Activated CD4-positive, alpha-beta T cell treated with anti-CD3 and anti-CD28 coated beads, Interleukin-2, Interleukin-4, amounts not matched to agents 100 ng/mL and 50 ng/mL, durations not matched to agents 16 hours and 8 hours (primary cell): Measurements from ENCODE around the gene NAV2.

Source experiments
- DNase-seq: peaks from one replicate; pipeline ENCODE4 v3.0.0-alpha.2; 2020; ENCODE audit warnings: low spot score

The NAV2 gene

GRCh38 chr11:19774817-19775580 lies 62.4 kb downstream of the NAV2 start:
- no peak for DNase-seq

GRCh38 chr11:19775622-19776021 lies 63.0 kb downstream of the NAV2 start:
- DNase-seq, result no peak

DNA sequence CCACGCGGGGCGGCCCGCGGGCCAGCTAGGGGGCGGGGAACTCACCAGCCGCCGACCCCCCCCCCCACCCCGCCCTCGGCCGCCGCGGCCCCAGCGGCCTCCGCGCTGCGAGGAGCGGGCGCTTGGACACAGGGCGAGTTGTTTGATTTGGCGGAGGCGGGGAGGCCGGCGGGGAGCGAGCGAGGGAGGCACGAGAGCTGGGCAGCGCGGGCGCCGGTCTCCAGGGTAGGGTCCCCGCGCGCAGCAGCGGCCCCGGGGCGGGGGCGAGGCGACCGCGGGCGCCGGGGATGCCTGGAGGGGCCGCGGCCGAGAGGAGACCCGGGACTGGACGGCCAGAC lies 64.4 kb downstream of the NAV2 start:
- DNase-seq, result no peak

GRCh38 chr11:19777377-19778102 lies 64.9 kb downstream of the NAV2 start:
- peak; percentile 25 for DNase-seq

DNA sequence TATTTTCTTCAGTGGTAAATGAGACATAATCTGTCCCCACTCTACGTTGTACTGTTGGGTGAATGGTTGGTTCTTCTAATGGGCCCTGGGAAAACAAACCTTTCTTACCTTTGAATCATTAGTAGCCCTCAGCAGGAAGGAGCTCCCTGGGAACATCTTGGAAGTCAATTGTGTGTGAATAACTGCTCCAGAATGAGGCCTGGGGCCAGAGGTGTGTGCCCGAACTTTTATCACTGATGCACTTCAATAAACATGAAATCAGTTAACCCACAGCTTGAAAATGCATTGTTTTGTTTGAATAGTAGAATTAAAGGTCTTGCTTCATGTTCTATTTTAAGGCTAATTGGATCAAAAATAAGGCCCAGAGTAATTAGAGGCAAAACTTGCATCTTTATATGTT lies 67.1 kb downstream of the NAV2 start:
- DNase-seq, result no peak

DNA sequence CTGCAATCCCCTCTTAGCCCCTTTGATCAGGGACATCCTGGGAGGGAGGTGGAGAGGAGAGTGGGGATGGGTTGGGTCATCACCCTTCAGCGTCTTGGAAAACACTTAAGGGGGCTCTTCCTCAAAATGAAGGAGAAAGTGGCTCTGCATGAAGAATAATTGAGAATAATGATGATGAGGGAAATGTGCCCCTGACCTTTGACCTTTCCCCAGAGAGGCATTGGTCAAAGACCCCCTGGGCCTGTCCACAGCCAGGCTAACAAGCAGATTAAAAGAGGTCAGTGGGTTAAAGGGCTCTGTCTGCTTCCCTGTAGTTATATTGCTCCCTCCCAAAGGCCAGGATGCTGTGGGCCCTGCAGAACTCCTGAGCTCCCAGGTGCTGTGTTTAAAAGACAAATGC lies 68.7 kb downstream of the NAV2 start:
- no peak for DNase-seq

DNA sequence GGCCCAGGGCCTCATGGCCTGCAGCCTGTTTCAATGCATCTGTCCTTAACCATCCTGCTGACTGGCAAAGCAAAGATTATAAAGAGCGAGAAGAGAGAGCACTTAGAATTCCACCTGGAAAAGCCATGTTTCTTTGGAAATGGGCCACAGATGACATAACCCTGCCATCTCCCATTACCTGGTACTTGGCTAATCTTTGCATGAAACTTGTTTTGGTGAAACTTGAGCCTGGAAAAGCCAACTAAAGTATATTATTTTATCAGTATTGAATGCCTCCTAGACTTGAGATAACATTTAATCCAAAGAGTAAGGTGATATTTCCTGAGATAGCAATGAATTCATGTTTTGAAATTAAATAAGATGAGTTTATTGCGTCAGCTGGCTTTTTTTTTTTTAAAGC lies 72.6 kb downstream of the NAV2 start:
- DNase-seq, result no peak

- no peak for DNase-seq
Measured at GRCh38 chr11:19786644-19787043, 74.0 kb downstream of the NAV2 start.

DNA sequence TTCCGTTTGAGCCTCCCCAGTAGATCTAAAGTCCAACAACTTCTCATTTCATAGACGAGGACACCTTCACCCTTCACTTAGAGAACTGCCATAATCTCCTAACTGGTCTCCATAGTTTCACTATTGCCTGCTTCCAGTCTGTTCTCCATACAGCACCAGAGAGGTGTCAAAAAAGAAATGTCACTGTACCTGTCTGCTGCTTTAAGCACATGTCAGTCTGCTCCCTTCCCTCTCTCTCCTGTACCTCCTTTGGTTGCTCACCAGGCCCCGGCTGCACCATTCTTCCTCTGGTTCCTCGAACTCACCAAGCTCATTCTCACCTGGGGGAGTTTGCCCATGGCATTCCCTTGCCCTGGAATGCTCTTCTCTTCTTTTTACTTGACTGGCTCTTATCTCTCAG lies 75.8 kb downstream of the NAV2 start:
- no peak for DNase-seq

DNA sequence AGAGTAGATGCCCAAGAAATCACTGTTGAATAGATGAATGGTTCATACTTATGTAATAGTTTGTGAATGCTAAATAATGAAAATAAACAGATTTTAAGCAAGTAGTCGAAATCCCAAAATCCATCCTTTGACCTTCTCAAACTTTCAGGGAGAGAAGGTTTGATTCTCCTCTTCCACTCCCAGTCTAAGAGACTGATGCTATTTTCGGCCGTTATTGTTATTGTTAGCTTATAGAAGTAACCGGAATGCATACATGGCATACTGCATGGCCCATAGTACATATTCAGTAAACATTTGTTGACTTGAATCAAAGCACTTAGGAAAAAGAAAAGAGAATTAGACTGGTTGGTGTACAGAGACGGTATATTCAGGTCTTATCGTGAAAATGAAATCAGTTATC lies 76.6 kb downstream of the NAV2 start:
- no peak for DNase-seq

DNA sequence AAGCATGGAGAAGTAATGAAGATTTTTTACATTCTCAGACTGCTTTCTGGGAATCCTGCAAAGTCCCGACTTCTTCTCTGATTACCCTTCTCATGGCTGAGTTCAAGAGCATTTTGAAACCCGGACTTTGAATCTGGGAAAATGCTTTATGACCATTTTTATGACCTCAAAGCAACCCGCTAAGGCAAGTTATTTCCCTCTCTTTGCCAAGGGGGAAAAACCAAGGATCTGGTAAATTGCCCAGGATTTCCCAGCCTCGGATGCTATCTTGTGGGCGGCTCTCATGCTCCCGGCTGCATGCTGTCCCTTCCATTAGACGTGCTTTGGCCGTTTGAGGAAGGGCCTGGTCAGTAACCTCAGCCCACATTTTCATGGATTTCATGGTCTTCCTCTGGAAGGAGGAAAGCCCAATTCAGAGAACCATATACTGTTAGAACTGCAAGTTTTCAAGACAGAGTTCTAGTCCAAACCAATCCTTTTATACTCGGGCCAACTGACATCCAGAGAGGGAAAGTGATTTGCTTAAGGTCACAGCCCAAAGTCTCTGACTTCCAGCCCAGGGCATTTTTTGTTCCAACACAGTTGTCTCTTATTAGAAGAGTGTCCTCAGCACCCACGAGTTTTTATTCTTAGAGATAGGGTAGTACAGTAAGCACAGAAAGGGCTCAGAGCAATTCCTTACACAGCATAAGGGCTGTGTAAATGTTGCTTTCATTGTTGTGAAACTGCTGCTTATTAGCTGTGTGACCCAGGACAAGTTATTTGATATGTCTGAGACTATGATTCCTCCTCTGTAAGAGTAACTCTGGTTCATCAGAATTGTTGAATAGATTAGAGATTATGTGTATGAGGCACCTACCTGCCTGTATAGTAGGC lies 77.4 kb downstream of the NAV2 start:
- no peak for DNase-seq

GRCh38 chr11:19790831-19791552 lies 78.4 kb downstream of the NAV2 start:
- DNase-seq, result no peak

DNA sequence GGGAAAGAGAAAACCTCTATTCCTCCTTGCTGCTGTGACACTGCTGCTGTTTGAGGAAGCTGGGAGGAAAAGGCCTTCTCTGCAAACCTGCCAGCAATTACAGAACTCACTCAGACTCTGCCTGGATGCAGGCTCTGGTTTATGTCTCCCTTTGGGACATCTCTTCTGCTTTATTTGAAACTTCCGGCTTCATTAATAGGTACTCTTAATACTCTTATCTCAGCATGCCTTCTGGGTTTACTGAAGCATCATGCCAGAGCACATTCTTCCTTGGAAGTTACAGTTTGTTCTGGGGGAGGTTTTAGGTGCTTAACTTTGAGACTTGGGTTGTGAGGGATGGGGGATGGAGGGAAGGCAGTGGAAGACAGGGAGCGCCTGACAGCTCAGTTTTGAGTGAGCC lies 79.9 kb downstream of the NAV2 start:
- no peak for DNase-seq

- DNase-seq, result no peak
Measured at GRCh38 chr11:19793326-19793725, 80.7 kb downstream of the NAV2 start.

GRCh38 chr11:19794161-19794560 lies 81.5 kb downstream of the NAV2 start:
- DNase-seq, result no peak

GRCh38 chr11:19795082-19795481 lies 82.4 kb downstream of the NAV2 start:
- no peak for DNase-seq

DNA sequence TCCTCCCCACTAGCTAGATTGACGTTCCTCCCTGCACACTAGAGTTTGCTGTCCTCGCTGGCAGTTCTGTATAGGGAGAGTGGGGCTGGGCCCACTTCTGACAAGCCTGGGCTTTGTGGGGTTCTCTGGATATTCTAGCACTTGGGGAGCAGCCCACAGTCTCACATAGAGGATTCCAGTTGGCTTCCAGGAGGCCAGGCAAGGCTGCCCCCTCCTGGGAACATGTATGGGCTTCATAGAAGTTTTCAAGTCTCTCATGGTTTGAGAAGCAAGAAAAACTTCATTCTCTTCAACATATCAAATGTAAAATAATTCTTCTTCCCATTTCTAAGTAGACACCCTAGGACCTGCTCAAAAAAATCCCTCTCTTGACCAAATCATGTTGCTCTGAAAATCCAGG lies 87.5 kb downstream of the NAV2 start:
- no peak for DNase-seq

DNA sequence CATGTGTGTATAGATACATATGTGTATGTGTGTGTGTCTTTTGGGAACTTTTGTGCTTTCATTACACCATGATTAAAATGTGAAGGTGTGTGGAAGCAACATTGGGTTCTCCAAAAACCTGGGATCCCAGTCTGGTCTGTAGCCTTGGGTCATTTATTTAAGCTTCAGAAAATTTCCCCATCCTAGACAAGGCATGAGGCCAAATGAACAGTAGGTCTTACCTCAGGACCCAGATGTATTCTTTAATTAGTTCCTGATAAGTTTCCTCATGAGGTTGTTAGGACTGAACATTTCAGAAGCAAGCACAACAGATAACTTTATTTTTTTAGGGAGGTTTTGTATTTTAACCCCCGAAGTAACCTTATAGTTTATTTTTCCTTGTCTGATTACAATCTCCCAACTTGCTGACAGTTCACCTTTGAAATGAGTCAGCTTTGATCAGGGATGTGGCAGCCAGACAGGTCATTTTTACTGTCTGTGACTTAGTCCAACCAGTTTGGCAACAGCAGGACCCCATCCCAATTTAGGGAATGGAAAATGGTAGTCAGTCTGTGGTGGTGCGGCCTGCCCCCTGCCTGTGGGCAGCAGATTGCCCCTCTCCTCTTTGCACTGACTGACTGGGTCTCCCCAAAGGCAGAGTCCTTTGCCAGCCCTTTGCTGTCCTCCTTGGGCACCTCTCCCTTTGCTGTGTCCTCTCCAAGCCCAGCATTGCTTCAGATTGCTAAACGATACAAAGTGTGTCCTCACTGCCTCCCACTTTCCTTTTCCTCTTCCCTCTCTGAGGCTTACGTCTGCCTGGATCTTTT lies 88.3 kb downstream of the NAV2 start:
- no peak for DNase-seq

DNA sequence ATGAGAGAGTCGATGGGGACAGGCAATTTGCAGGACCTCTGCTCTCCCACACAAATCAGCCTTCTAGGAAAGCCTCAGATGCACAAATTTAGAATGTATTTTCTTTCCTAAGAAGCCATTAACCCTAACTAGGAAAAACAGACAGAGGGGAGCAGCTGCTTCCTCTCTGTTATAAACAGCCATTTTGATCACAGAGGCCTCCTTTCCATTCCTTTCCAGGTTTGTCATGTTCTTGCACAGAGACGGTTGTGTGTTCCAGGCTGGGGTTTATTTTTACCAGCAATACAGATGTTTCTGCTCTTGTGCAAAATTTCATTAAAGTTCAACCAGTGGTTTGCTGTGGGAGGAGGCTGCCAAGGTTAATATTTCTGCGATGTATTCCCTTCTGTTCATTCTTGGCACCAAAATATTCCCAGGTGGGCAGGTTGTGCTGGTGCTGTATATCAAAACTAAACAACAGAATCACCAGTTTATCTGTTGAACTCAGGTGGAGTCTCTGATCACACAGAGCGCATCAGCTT lies 90.2 kb downstream of the NAV2 start:
- DNase-seq, result no peak

DNA sequence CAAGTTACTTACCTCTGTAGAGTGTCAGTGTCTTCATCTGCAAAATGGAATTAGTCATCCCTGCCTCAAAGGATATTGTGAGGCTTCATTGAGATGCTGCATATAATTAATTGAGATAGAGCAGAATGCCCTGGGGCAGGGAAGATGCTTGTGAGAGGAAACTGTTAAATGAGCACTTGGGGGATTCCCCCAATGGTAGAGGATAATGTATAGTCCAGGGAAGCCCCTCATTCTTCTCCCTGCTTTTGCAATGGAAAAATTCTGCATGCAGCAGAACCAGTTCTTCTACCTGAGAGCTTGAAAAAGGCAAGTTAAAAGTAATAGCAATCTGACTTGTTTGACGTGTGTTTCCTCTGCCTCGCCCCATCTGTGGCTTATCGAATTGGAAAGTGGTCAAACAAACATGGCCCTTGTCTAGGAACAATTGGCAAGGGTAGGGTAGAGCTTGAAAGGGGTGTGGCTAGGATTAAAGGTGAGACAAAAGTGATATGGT lies 90.9 kb downstream of the NAV2 start:
- no peak for DNase-seq

GRCh38 chr11:19805376-19805775 lies 92.7 kb downstream of the NAV2 start:
- DNase-seq, result no peak
